Measurements from ENCODE around the gene SOX8. TPM values are rescaled to one million over a fixed set of nuclear protein-coding genes. Genes with fewer than 3 reads are reported as not detected.

The SOX8 gene
- total RNA-seq, 1 donor from 2014 or later, result 0.11 TPM

- intact Hi-C loops (cut with micrococcal nuclease), result no loop called here
Observed at GRCh38 chr16:1005286-1005685, 23.7 kb downstream of the SOX8 start.

- intact Hi-C loops (cut with micrococcal nuclease), result no loop called here
Observed at GRCh38 chr16:1006781-1007180, 25.2 kb downstream of the SOX8 start.

GRCh38 chr16:1007284-1007850 is 25.8 kb downstream of the SOX8 start:
- intact Hi-C loops (cut with micrococcal nuclease), result no loop called here

- intact Hi-C loops (cut with micrococcal nuclease), result no loop called here
Observed at GRCh38 chr16:1008085-1008484, 26.5 kb downstream of the SOX8 start.

GRCh38 chr16:1009358-1010150 is 28.0 kb downstream of the SOX8 start:
- intact Hi-C loops (cut with micrococcal nuclease), result no loop called here

- intact Hi-C loops (cut with micrococcal nuclease), result no loop called here
Observed at GRCh38 chr16:1010251-1010650, 28.7 kb downstream of the SOX8 start.

- intact Hi-C loops (cut with micrococcal nuclease), result no loop called here
Observed at GRCh38 chr16:1010815-1011214, 29.2 kb downstream of the SOX8 start.

- intact Hi-C loops (cut with micrococcal nuclease), result no loop called here
Observed at GRCh38 chr16:1011316-1012082, 29.9 kb downstream of the SOX8 start.

GRCh38 chr16:1012135-1012534 is 30.6 kb downstream of the SOX8 start:
- intact Hi-C loops (cut with micrococcal nuclease), result no loop called here

- intact Hi-C loops (cut with micrococcal nuclease), result no loop called here
Observed at GRCh38 chr16:1012722-1013592, 31.4 kb downstream of the SOX8 start.

- intact Hi-C loops (cut with micrococcal nuclease), result no loop called here
Observed at GRCh38 chr16:1013593-1013900, 32.0 kb downstream of the SOX8 start.

GRCh38 chr16:1014221-1014620 is 32.7 kb downstream of the SOX8 start:
- intact Hi-C loops (cut with micrococcal nuclease), result no loop called here

GRCh38 chr16:1014771-1015495 is 33.4 kb downstream of the SOX8 start:
- intact Hi-C loops (cut with micrococcal nuclease), result no loop called here

GRCh38 chr16:1018447-1019198 is 37.1 kb downstream of the SOX8 start:
- intact Hi-C loops (cut with micrococcal nuclease), result no loop called here

- intact Hi-C loops (cut with micrococcal nuclease), result no loop called here
Observed at GRCh38 chr16:1019231-1020090, 37.9 kb downstream of the SOX8 start.

- intact Hi-C loops (cut with micrococcal nuclease), result no loop called here
Observed at GRCh38 chr16:1020091-1020399, 38.5 kb downstream of the SOX8 start.

- intact Hi-C loops (cut with micrococcal nuclease), result no loop called here
Observed at GRCh38 chr16:1020591-1020990, 39.0 kb downstream of the SOX8 start.

GRCh38 chr16:1021553-1022160 is 40.1 kb downstream of the SOX8 start:
- intact Hi-C loops (cut with micrococcal nuclease), result no loop called here

GRCh38 chr16:1022466-1022865 is 40.9 kb downstream of the SOX8 start:
- intact Hi-C loops (cut with micrococcal nuclease), result no loop called here
